ENCODE data around the gene FOXL1.

DNA sequence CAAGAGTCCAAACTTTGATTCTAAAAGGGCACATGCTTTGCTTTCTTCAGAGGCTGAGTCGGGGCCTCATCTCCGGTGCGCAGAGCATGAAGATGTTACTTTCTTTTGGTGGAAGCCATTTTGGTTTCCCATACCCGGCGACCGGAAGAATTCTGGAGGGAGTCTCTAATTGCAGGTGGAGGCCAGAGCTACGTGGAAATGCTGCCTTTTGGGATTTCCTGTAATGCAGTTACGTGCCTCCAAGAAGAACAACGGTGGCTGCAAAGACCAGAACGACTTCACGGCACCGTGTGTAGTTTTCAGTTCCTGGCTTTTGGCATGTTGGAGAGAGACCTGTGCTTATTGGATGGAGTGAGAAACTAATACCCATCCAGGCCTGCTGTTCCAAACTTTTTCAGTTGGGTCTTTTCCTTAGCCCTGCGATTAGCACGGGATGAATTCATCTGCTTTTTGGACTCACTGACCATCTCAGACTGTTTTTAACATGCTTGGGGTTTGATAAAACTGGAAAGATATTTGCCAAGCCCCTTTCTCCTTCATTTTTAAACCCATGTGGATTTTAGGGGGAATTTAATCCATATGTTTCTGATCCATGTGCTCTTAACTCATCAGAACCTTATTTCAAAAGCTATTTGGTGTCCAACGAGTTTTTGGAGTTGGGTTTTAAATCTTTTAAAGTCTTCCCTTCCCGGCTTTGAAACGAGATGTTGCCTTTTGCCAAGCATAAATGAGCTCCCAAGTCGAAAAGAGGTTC is 19.0 kb downstream of the FOXL1 start:
- TF ChIP-seq, protein P1, sequence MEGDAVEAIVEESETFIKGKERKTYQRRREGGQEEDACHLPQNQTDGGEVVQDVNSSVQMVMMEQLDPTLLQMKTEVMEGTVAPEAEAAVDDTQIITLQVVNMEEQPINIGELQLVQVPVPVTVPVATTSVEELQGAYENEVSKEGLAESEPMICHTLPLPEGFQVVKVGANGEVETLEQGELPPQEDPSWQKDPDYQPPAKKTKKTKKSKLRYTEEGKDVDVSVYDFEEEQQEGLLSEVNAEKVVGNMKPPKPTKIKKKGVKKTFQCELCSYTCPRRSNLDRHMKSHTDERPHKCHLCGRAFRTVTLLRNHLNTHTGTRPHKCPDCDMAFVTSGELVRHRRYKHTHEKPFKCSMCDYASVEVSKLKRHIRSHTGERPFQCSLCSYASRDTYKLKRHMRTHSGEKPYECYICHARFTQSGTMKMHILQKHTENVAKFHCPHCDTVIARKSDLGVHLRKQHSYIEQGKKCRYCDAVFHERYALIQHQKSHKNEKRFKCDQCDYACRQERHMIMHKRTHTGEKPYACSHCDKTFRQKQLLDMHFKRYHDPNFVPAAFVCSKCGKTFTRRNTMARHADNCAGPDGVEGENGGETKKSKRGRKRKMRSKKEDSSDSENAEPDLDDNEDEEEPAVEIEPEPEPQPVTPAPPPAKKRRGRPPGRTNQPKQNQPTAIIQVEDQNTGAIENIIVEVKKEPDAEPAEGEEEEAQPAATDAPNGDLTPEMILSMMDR (IDR thresholded peaks at IDR 0.05), result no peak
- no peak for TF ChIP-seq EP300 (IDR thresholded peaks at IDR 0.05)
- no peak for TF ChIP-seq POLR2A (IDR thresholded peaks at IDR 0.05)

Data from suprapubic skin (tissue), 3 donors.